Stimulated activated CD4-positive, alpha-beta T cell treated with anti-CD3 and anti-CD28 coated beads, Interleukin-2, amount 100 ng/mL, for 48 hours (primary cell): ENCODE measurements around the gene DKC1.

Experiments used
- DNase-seq, 2 donors: peaks; one replicate each; pipeline ENCODE4 v3.0.0-alpha.2; 2020

DKC1 gene

DNA sequence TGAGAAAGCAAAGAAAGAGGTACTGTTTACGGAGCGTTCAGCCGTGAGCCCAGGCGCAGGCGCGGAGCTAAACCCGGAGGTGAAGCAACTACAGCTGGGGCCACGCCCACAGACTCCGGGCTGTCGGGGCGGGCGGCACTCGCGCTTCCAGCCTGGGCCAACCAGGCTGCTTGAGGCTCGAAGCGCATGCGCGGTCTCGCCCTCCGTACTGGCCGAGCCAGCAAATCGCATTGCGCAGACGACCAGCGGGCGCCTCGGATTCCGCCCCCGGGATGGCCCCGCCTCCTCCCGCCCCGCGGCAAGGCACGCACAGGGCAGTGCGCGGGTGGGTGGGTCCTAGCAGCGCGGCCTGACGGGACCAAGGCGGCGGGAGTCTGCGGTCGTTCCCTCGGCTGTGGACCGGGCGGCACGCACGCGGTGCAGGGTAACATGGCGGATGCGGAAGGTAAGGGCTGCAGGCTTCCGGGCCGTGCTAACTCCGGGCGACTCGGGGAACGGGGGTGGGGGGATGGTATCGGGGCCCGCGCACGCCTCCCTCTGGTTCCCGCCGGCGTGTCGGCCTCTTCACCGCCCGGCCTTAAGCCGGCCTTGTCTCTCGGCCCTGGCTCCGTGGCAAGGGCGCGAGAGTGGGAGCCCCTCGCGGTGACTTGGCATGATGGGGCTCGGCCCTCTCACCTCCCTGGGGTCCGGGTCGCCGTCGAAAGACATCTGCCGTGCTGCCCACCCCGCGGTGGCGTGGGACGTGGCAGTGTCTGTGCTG lies at the start of gene DKC1:
TSS of gene DKC1 (plus strand) at position 328 of the 760 bp plus-strand sequence. CDS start at position 430, 102 bp downstream.
- peak; percentile 87 to 89 for DNase-seq

DNA sequence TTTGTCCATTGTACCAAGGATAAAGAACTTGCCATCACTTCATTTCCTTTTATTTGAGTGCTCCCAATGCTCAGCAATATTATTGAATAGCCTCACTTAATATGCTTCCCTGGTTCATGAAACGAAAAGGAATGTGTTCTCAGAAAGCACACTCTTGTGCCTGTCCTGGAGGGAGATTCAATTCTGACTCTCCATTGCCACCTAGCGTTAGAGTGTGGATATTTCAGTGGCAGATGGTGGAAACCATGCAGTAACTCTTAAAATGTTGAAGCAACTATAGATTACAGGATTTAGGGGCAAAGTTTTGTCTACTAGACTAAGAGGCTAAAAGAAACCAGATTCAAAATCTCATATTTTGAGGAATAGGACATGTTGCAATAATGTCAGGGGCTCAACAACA lies 47.7 kb upstream of the DKC1 start:
- peak; percentile 47 for DNase-seq

DNA sequence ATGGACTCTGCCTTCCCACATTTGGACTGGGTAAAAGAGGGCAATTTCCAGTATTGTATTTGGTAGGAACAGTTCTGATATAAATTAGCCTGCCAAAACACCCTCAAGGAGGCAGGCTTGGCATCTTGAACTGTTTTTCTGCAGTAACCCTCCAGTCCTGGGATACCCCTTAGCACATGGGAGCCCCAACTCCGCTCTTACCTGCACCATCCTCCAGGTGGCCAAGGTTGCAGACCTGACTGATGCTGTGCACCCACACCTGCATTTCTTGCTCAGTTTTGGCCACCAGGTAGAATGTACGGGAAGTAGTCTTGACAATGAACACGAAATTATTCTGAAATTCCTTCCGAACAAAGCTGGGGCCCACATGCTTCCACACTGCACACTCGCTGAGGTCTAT lies 46.8 kb upstream of the DKC1 start:
- no peak for DNase-seq

DNA sequence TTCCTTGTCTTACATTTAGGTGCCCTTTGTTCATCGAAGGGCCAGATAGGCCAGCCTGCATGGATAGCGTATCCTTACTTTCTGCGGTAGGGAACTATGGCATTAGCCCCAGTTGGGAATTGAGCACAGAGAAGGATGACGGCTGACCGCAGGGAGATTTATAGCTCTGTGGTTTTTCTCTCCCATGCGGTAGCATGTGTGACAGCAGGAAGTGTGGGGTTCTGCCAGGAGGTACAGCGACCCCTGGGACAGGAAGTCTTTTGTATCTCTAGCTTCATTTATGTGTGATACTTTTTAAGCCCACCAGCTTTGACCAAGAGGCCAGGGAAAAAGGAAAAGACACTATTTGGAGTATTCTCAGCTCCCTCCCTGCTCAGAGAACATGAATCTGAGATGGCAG lies 44.8 kb upstream of the DKC1 start:
- no peak for DNase-seq

DNA sequence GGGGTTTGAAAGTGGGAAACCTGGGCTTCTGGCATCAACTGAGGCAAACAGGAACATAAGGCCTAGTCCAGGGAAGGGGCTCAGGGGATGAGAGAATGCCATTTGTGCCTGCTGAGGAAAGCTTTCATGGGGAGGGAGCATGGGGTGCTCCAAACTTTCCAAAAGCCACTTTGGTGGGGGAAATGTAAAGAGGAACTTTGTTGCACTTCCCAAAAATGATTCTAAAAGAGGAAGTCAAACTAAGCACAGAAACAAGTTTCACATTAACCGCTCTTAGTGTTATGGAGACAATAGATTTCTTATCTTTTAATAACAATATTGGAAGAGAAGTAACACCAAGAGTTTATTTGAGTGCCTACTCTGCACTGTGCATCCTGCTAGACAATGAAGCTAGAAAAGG lies 44.0 kb upstream of the DKC1 start:
- DNase-seq = no peak

DNA sequence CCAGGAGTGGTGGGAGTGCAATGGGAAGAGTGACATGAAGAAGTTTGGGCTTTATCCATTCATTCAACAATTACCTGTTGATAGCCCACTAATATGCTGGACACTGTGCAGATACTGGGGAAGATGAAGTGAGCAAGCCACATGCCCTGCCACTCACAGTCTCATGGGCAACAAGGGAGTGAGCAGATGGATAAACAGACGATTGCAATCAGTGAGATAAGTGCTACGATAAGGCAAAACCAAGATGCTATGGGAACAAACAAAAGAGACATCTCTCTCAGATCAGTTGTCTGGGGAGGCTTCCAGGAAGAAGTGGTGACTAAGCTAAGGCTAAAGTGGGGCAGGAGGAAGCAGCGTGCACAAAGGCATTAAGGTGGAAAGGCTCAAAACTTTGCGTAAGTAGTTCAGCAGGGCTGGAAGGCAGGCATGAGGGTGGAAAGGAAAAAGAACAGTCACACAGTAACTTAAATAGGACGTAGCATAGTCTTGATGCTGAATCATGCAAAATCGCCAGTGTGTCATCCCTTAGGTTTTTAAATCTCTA lies 43.5 kb upstream of the DKC1 start:
- DNase-seq = no peak

DNA sequence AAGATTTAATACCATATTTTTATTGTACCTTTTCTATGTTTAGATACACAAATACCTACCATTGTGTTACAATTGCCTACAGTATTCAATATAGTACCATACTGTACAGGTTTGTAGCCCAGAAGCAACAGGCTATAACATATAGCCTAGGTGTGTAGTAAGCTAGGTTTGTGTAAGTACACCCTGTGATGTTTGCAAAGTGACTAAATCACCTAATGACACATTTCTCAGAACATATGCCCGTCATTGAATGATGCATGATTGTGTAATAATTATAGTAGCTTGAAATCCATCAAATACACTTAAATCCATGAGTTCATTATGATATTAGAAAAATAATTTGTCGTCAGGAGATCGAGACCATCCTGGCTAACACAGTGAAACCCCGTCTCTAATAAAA lies 42.6 kb upstream of the DKC1 start:
- no peak for DNase-seq

DNA sequence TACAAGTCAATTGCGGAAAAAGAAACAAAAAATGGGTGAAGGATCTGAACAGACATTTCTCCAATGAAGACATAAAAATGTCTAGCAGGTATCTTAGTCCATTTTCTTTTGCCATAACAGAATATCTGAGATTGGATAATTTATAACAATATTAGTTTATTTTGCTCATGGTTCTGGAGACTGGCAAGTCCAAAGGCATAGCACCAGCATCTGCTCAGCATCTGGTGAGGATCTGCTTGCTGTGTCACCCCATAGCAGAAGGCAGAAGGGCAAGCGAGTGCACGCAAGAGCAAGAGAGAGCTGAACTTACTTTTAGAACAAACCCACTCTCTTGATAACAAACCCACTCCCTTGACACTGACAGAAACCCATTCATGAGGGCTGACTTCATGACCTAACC lies 41.5 kb upstream of the DKC1 start:
- no peak for DNase-seq

DNA sequence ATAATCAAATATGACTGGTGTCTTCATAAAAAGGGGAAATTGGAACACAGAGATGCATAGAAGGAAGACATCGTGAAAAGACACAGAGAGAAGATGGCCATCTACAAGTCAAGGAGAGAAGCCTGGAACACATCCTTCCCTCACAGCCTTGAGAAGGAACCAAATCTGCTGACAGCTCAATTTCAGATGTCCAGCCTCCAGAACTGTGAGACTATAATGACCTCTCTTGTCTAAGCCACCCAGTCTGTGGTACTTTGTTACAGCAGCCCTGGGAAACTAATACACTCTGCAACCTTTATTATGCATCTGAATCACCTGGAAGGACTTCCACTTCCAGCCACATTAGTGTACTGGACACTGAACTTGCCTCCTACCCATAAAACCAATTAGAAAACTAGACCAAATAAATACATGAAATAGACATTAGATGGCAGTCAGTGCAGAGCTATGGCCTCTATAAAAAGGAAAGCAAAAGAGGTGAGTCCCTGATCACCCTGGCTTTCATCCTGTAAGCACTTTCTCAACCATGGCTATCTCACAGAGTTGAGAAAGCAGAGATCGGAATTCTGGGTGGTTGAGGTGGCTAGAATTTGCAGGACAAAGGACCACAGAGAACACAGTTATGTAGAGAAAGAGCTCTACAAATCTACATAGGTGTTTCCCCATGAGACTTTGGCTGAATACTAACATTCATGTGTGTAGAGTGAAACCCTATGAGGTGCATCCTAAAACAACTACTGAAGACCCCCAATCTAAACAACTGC lies 37.5 kb upstream of the DKC1 start:
- no peak for DNase-seq

DNA sequence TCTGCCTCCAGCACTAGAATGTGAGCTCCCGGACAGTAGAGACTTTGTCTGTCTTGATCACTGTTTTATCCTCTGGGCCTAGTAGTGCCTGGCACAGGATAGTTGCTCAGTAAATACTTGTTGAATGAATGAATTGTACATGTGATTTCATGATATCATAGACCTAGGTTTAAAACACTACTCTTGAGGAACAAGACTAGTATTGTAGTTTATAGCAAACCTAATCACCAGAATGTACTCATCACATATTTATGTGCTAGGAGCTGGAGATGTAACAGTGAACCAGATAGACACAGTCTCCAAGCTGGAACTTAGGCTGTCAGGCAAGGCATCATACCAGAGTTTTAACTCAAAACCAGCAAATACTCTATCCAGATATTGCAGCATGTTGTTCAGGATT lies 35.2 kb upstream of the DKC1 start:
- no peak for DNase-seq

DNA sequence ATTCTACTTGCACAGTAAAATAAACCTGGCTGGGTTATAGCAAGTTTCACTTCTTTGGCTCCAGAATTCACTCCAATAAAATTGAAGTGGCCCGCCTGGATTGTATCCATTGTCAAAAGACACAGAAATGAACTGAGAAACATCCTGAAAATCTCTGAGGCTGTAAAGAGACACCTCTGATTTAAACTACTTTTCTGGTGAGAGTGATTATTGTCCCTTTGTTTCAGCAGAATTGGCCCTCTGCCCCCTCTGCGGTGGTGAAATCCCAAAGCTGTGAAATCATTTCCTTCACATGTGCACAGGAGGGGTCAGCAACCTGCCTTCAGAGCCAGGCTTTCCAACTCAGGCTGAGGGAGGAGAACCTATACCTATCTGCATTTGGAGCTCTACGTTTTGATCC lies 34.8 kb upstream of the DKC1 start:
- DNase-seq = no peak

DNA sequence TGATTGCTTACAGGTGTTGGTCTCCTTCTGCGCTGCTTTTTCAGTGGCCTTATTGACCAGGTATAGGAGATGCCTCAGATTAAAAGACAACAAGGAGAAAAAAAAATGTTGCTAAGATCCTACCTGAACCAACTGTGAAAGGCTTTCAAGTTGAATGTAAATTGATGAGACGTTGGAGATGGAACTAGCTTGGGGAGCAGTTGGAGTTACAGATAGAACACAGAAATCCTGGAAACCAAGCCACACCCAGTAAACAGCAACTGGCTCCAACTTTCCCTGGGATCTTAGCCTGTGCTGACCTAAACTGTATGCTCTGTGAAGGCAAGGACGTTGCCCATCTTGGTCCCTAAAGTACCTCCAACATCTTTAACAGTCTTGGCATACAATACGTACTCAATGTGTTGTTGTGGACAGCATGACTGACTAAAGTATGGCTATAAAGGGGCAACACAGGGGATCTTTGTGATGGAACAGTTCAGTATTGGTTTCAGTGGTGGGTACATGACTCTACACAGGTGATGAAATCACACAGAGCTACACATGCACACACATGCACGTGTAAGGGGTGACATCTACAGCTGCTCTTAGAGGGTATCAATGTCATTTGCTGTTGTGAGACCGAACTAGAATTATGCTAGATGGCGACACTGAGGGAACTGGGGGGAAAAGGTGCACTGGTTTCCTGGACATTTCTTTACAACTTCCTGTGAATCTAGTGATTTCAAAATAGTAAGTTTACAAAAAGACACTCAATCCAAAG lies 34.1 kb upstream of the DKC1 start:
- DNase-seq = no peak

DNA sequence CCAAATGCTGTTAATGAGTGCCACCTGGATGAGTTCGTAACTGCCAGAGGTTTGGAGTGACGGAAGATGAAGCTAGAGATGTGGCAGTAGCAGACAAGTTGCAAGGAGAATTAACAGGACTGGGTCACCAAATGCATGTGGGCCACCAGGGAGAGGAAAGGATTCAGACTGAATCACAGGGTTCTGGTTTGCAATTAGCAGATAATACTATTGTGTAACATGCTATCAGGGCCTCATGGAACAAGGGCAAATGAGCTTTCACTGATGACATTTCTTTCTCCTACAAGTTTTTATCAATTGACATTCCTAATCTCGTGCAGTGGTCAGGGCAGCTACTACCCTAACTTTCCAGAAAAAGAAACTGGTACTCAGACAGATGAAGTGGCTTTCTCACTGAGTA lies 33.2 kb upstream of the DKC1 start:
- no peak for DNase-seq

DNA sequence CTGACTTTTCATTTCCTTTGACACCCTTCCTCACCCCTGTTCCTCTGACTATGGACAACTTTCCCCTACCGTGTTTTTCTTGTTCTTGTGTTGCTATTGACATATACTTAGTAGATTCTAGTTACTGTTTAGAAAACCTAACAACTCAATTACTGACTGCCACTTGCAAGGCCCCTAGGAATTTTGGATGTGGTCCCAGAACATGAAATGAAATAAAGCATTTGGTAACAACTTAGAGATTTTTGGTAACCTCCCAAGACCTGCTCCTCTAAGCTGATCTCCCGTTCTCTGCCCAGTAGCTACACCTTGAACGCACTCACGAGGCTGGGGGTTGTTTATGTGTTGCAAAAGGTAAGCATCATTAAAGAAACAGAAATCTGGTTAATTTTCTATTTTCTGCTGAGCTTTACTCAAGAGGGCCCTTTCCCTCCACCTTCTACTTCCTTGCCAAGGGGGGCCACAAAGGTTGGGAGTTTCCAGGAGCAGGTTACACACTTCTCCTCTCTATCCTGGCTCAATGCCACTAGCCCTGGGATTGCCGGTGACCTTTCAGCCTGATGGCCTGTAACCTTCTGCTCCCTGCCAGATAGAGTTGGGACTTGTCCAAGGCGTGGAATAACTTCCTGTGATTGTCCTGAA lies 32.3 kb upstream of the DKC1 start:
- no peak for DNase-seq

DNA sequence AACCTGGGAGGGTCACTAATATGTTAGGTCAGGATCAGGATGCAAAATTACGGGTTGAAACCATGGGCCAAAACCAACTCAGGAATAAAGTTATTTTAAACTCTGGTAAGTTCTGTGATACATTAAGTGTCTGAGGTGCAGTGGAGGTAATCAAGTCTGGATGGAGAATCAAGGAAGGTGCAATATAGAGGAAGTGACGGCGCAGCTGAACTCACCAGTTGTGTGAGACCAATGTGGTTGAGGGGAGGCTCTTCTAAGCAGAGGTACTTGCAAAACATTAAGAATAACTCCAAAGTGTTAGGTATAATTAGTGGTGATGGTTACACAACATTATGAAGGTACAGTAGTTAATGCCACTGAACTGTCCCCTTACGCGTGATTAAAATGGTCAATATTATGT lies 31.5 kb upstream of the DKC1 start:
- DNase-seq = no peak

DNA sequence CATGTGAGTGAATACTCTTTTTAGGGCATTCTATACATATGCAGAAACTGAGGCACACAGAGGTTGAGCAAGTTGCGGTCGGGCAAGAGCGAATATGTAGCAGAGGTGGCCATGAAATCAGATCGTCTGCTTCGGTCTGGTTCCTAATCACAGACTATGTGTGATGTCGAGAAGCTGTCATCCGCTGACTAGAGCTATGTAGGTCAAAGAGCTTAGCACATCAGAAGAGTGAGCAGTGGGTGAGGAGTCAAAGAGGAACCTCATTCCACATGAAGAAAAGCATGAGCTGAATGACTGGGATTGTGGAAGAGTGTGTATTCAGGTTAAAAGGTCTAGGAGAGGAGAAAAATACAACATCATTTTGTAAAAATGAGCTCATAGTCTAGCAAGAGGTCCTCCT lies 30.8 kb upstream of the DKC1 start:
- DNase-seq = no peak

DNA sequence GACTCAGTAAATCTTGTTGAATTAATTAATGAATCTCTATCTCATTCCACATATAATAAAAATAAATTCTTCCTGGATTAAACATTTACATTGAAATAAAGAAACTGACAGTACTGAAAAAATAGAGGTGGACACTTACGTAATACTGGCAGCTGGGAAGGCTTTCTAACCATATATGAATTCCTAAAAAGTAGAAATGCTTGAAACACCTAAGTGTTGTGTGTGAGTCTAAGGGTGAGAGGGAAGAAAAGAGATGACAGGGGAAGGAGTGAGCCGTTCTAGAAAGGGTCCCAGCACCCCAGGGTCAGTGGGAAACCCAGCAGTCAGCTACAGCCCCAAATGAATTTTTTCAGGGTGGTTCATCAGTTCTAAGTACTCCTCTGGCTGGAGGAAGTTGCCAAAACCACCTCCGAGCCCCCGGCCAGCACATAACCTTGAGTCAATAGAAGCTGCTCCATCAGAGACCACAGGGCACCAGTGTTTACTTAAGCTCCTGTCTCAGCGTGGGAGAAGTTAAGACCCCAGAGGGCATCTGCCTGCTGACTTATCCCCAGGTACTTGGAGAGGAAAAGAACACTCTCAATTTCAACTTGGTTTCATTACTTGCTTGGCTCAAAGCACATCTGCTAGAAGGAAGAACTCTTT lies 30.1 kb upstream of the DKC1 start:
- no peak for DNase-seq

DNA sequence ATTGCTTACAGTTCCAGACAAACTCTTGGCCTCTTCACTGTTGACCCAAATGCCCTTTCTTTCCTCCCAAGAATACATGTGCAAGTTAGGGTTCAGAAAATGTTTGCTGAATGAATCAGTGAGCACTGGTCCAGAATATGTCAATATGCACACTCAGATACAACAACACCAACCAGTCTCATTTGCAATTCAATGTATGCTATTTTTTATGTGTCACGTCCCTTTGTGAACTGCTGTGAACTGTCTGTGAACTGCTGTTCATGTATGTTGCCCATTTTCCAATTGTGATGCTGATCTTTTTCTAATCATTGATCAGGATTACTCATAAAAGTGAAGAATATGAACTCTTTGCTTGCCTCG lies 29.6 kb upstream of the DKC1 start:
- DNase-seq = no peak

DNA sequence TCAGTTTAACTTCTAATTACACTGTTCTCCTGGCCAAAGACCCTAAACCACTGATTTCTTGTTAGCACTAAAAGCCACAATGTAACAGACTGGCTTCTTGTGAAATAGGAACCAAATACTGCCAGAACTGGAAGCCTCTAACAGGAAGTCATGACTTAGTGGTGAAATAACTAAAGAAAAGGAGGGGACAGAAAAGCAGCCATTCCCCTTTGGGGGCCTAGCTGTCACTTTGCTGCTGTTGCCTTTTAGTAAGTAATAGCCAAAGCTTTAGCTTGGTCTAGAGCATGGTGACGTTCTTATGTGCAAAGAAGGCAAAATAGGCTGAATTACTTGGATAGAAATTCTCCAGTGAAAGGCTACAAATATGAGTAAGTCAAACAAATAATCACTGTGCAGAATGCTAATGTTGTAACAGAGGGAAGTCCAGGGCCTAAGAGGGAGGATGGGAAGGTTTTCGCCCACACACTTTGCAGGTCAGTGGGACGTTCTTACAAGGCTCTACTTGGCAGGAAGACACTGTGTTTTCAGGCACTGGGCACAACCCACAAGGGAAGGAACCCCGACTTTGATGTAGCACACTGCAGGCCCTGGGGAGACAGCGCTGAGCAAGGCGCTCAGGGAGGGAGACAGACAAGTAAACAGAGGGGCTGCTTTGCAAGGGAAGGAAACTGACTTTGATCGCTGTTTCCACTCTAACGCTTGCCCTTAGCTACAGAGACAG lies 28.4 kb upstream of the DKC1 start:
- no peak for DNase-seq

DNA sequence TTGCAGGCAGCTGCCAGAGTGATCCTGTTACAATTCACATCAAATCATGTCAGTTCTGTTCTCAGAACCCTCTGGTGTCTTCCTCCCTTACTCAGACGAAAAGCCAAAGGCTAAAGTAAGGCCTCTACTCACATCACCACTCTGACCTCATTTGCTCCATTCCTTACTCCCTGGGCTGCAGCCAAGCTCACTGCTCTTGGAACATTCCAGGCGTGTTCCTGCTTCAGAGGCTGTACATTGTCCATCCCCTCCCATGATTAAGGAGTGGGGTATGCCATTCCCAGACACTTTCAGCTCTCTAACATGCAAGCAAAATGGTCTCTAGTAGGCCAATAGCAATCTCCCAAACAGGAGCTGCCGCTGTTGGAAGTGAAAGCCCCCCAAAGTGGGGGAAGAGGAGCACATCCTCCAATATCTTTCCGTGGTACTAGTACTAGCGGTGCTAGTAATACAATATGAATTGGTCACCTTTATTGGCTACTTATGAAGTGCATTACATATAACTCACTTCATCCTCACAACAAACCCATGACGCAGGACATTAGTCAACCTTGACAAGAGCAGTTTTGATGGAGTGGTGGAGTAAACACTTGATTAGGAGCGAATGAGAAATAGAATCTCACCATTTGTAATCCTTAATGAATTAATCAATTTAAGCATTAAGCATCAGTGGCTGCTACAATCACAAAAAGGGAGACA lies 26.8 kb upstream of the DKC1 start:
- DNase-seq = no peak

DNA sequence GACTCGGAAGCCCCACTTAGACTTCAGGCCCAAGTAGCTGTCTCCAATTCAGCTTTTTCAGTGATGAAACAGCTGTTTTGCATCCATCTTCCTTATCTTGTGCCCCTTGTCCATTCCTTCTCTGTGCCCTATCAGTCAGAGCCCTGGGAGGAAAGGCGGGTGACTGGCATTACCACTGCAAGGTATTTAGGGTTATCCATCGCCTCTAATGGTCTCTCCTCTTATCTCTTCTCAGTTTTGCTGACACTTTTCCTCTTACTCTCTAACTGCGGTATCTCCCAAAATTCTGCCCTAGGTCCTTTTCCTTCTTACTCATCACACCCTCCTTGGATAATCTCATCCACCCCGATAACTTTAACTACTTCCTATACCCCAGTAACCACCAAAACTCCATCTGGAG lies 25.5 kb upstream of the DKC1 start:
- DNase-seq = no peak
